GM18907 (cell line): ENCODE measurements around the gene MPP4.
"Not testable (repeated sequence)": the region's sequence is repeated elsewhere in the genome, so short reads cannot be mapped to it uniquely, and the experiment has no call there.

ENCODE experiments used
- ATAC-seq: cut with Tn5 transposase; IDR thresholded peaks from one replicate; pipeline ENCODE4 v1.9.1; 2021; ENCODE audit warnings: mild to moderate bottlenecking, moderate library complexity; ENCODE audit not compliant: unreplicated experiment

MPP4 gene

GRCh38 chr2:201673546-201673945, 24.9 kb downstream of the MPP4 start:
- no peak for ATAC-seq

- ATAC-seq, result not testable (repeated sequence)
Observed at GRCh38 chr2:201671205-201671604, 27.2 kb downstream of the MPP4 start.

- ATAC-seq, result no peak
Observed at GRCh38 chr2:201669865-201670264, 28.6 kb downstream of the MPP4 start.

- no peak for ATAC-seq
Observed at GRCh38 chr2:201668402-201668910, 30.0 kb downstream of the MPP4 start.

- ATAC-seq, result no peak
Observed at GRCh38 chr2:201664334-201664733, 34.1 kb downstream of the MPP4 start.

- ATAC-seq, result no peak
Observed at GRCh38 chr2:201661366-201661765, 37.1 kb downstream of the MPP4 start.

GRCh38 chr2:201660293-201660895, 38.0 kb downstream of the MPP4 start:
- no peak for ATAC-seq

- no peak for ATAC-seq
Observed at GRCh38 chr2:201656740-201657139, 41.7 kb downstream of the MPP4 start.

GRCh38 chr2:201656102-201656501, 42.3 kb downstream of the MPP4 start:
- ATAC-seq, result no peak

GRCh38 chr2:201654616-201655384, 43.6 kb downstream of the MPP4 start:
- no peak for ATAC-seq

GRCh38 chr2:201653221-201653620, 45.2 kb downstream of the MPP4 start:
- ATAC-seq, result no peak

GRCh38 chr2:201649442-201649841, 49.0 kb downstream of the MPP4 start:
- no peak for ATAC-seq

- ATAC-seq, result no peak
Observed at GRCh38 chr2:201647431-201647830, 51.0 kb downstream of the MPP4 start.

GRCh38 chr2:201644001-201644400, 54.4 kb downstream of the MPP4 start:
- no peak for ATAC-seq

- peak; percentile 59 for ATAC-seq
Observed at GRCh38 chr2:201643216-201643890, 55.1 kb downstream of the MPP4 start, which contains the start of gene TMEM237. TSS of gene TMEM237 (minus strand) at chr2:201643503. CDS start at chr2:201643400, 103 bp downstream.

- peak; percentile 80 for ATAC-seq
Observed at GRCh38 chr2:201642579-201643215, 55.7 kb downstream of the MPP4 start.

GRCh38 chr2:201642086-201642578, 56.3 kb downstream of the MPP4 start:
- ATAC-seq, result peak; percentile 45

- no peak for ATAC-seq
Observed at GRCh38 chr2:201639205-201639604, 59.2 kb downstream of the MPP4 start.

- ATAC-seq, result no peak
Observed at GRCh38 chr2:201638326-201638725, 60.1 kb downstream of the MPP4 start.

GRCh38 chr2:201633661-201634249, 64.7 kb downstream of the MPP4 start:
- no peak for ATAC-seq

- ATAC-seq, result no peak
Observed at GRCh38 chr2:201631041-201631440, 67.4 kb downstream of the MPP4 start.
